Esophagus squamous epithelium (tissue), 5 donors: ENCODE measurements around the gene SLC19A1. TPM values are rescaled to one million over a fixed set of nuclear protein-coding genes. Genes with fewer than 3 reads are reported as not detected.

Experiments used
- DNase-seq: peaks from one replicate; lab custom pipeline; 2025; lab: John Stamatoyannopoulos, UW
- H3K27ac ChIP-seq, 4 donors: fragments of 200-600 bp; sonication (generic); one replicate each; pipeline ENCODE4 v1.5.1; 2016 to 2019; ENCODE audit warnings: mild to moderate bottlenecking in 1 of 4
- H3K27me3 ChIP-seq, 4 donors: fragments of 200-600 bp; sonication (generic); 1 replicate in 3 of 4; 2 replicates in 1 of 4; pipeline versions ENCODE4 v1.5.1 to v1.6.0; 2017 to 2021; ENCODE audit warnings: antibody characterized with exemption in 1 of 4
- H3K36me3 ChIP-seq, 3 donors: fragments of 200-600 bp; sonication (generic); one replicate each; pipeline ENCODE4 v1.5.1; 2016 to 2019
- H3K4me1 ChIP-seq, 3 donors: fragments of 200-600 bp; sonication (generic); one replicate each; pipeline ENCODE4 v1.5.1; 2017 to 2019
- H3K4me3 ChIP-seq, 4 donors: fragments of 200-600 bp; sonication (generic); 1 replicate in 3 of 4; 2 replicates in 1 of 4; pipeline ENCODE4 v1.5.1; 2016 to 2019; ENCODE audit warnings: mild to moderate bottlenecking in 2 of 4, moderate library complexity in 1 of 4
- H3K9me3 ChIP-seq, 3 donors: fragments of 200-600 bp; sonication (generic); one replicate each; pipeline ENCODE4 v1.5.1; 2016 to 2019
- CTCF ChIP-seq, 6 experiments: fragments of 450-650 bp in 4 of 6; fragments of 200-600 bp in 2 of 6; sonication (generic) in 2 of 6; IDR thresholded peaks; one replicate each; pipeline ENCODE4 v1.5.1; 2016 to 2019; ENCODE audit warnings: antibody characterized with exemption in 6 of 6, mild to moderate bottlenecking in 4 of 6, moderate library complexity in 4 of 6
- POLR2A ChIP-seq, 4 donors: fragments of 450-650 bp; IDR thresholded peaks; one replicate each; pipeline ENCODE4 v1.6.1; 2017; ENCODE audit warnings: antibody characterized with exemption in 4 of 4, mild to moderate bottlenecking in 4 of 4, moderate library complexity in 3 of 4
- WGBS, 2 donors: methylation state at CpG; one replicate each; pipeline ENCODE4 v1.1.5; 2018; 5-methylcytosine and 5-hydroxymethylcytosine counted together
- intact Hi-C: fragments of 100-400 bp; cut with DNase I; formaldehyde crosslinking; loops from one replicate; pipeline ENCODE4 v1.15.0; 2022
- total RNA-seq, 4 donors: library from RNA; depleted of rRNA; stranded (reverse); fragments of >200 nt; gene quantifications; one replicate each; pipeline ENCODE4 v1.1.0, GENCODE V29; 2016
- donor health status: DM: yes; HTN: yes; CAD: no.

SLC19A1 gene
- total RNA-seq, 4 donors from 2014 or later: 1.6 to 4.6 (median 2.9) TPM

- whole genome bisulfite sequencing, 2 donors: 72 to 84% methylated on average over 10 of the region's 10 CpGs
- Histone ChIP-seq H3K9me3 (peaks cover 0 to 29% (median 11%) of the 10 kb centered on the region in 3 donors), H3K36me3 (no peaks in the 10 kb centered on the region), H3K4me3 (no peak overlapping the region), H3K4me1 (no peaks in the 10 kb centered on the region), H3K27ac (no peak overlapping the region), H3K27me3 (peaks cover 0 to 86% (median 0%) of the 10 kb centered on the region in 4 donors)
- intact Hi-C loops: no loop called here
- no peak for DNase-seq
- no peak for TF ChIP-seq POLR2A (IDR thresholded peaks at IDR 0.05)
- TF ChIP-seq CTCF (IDR thresholded peaks at IDR 0.05): no peak
Observed at GRCh38 chr21:45583831-45584509, 41.7 kb upstream of the SLC19A1 start.

GRCh38 chr21:45582128-45582527, 39.9 kb upstream of the SLC19A1 start:
- DNase-seq: no peak
- WGBS, 2 donors: 60 to 68% methylated on average over 1 to 4 of the region's 5 CpGs
- Histone ChIP-seq H3K27me3 (peaks cover 0 to 84% (median 0%) of the 10 kb centered on the region in 4 donors), H3K9me3 (peaks cover 0 to 24% (median 11%) of the 10 kb centered on the region in 3 donors), H3K4me3 (no peak overlapping the region), H3K4me1 (no peaks in the 10 kb centered on the region), H3K27ac (no peak overlapping the region), H3K36me3 (no peaks in the 10 kb centered on the region)
- TF ChIP-seq POLR2A (IDR thresholded peaks at IDR 0.05): no peak
- TF ChIP-seq CTCF (IDR thresholded peaks at IDR 0.05): no peak
- intact Hi-C loops: no loop called here

- TF ChIP-seq CTCF (IDR thresholded peaks at IDR 0.05) (no peak), POLR2A (IDR thresholded peaks at IDR 0.05) (no peak)
- 75% methylated on average over 7 of the region's 13 CpGs; no CpG with 5 or more reads in 1 of the 2 donors for WGBS, 2 donors
- no peak for DNase-seq
Observed at GRCh38 chr21:45581322-45581712, 39.1 kb upstream of the SLC19A1 start.

GRCh38 chr21:45580576-45581321, 38.5 kb upstream of the SLC19A1 start:
- peaks cover 0 to 10% (median under 1%) of the 10 kb centered on the region in 3 donors for H3K9me3 ChIP-seq
- 41 to 54% methylated on average over 7 to 8 of the region's 33 CpGs for WGBS, 2 donors
- peaks cover 0 to 80% (median 0%) of the 10 kb centered on the region in 4 donors for H3K27me3 ChIP-seq
- intact Hi-C loops: no loop called here
- no peak for TF ChIP-seq CTCF (IDR thresholded peaks at IDR 0.05)
- TF ChIP-seq POLR2A (IDR thresholded peaks at IDR 0.05): no peak
- no peaks in the 10 kb centered on the region for H3K36me3 ChIP-seq
- DNase-seq: no peak
- no peak overlapping the region for H3K4me3 ChIP-seq
- H3K27ac ChIP-seq: no peak overlapping the region
- no peaks in the 10 kb centered on the region for H3K4me1 ChIP-seq

More at GRCh38 chr21:45581322-45581712, 39.1 kb upstream of the SLC19A1 start:
- Histone ChIP-seq H3K9me3 (peaks cover 0 to 16% (median 6%) of the 10 kb centered on the region in 3 donors), H3K27ac (no peak overlapping the region), H3K4me3 (no peak overlapping the region), H3K27me3 (peaks cover 0 to 82% (median 0%) of the 10 kb centered on the region in 4 donors), H3K36me3 (no peaks in the 10 kb centered on the region), H3K4me1 (no peaks in the 10 kb centered on the region)
- intact Hi-C loops: no loop called here

GRCh38 chr21:45580181-45580575, 37.9 kb upstream of the SLC19A1 start:
- WGBS, 2 donors: 80 to 85% methylated on average over 1 to 6 of the region's 8 CpGs
- DNase-seq: no peak

More at GRCh38 chr21:45580181-45580575, 37.9 kb upstream of the SLC19A1 start:
- H3K27ac ChIP-seq: no peak overlapping the region
- H3K36me3 ChIP-seq: no peaks in the 10 kb centered on the region
- no peak overlapping the region for H3K4me3 ChIP-seq
- TF ChIP-seq CTCF (IDR thresholded peaks at IDR 0.05) (no peak), POLR2A (IDR thresholded peaks at IDR 0.05) (no peak)
- intact Hi-C loops: no loop called here
- H3K9me3 ChIP-seq: peaks cover 0 to 5% (median 0%) of the 10 kb centered on the region in 3 donors
- H3K27me3 ChIP-seq: peaks cover 0 to 76% (median 0%) of the 10 kb centered on the region in 4 donors
- no peaks in the 10 kb centered on the region for H3K4me1 ChIP-seq
